ENCODE results near the gene CACNA1I. TPM values are rescaled to one million over a fixed set of nuclear protein-coding genes. Genes with fewer than 3 reads are reported as not detected.

CACNA1I gene
- total RNA-seq, 1 experiment from 2014 or later = 2.1 TPM

GRCh38 chr22:39580795-39581194 is 10.2 kb downstream of the CACNA1I start:
- peaks cover 3% of the 10 kb centered on the region for H3K27me3 Mint-ChIP-seq (ENCODE audit: low read depth)
- H3K4me3 Mint-ChIP-seq = no peak overlapping the region
- DNase-seq (ENCODE audit: low spot score) (no peak), ATAC-seq (no peak)
- POLR2A ChIA-PET = no interaction called here
- no peaks in the 10 kb centered on the region for H3K36me3 Mint-ChIP-seq
- peaks cover 11% of the 10 kb centered on the region for H3K9me3 Mint-ChIP-seq
- CTCF ChIA-PET = no interaction called here
- no peak overlapping the region for H3K27ac Mint-ChIP-seq
- H3K4me1 Mint-ChIP-seq = peaks cover 12% of the 10 kb centered on the region
- TF ChIP-seq NR3C1 (CRISPR knock-in tag; conservative IDR thresholded peaks at IDR 0.05; ENCODE audit: low read depth) = no peak
- no peak for TF ChIP-seq JAZF1 (CRISPR knock-in tag; IDR thresholded peaks at IDR 0.05)
- no peak for TF ChIP-seq MXD4 (CRISPR knock-in tag; IDR thresholded peaks at IDR 0.05; ENCODE audit: borderline replicate concordance)
- no peak for TF ChIP-seq TEAD4 (CRISPR knock-in tag; IDR thresholded peaks at IDR 0.05)
- TF ChIP-seq GRHL2 (CRISPR knock-in tag; IDR thresholded peaks at IDR 0.05; ENCODE audit: insufficient replicate concordance, severe bottlenecking) = no peak
- no peak for TF ChIP-seq CBFB (CRISPR knock-in tag; IDR thresholded peaks at IDR 0.05; ENCODE audit: low read depth)
- TF ChIP-seq USF1 (CRISPR knock-in tag; IDR thresholded peaks at IDR 0.05) = no peak
- TF ChIP-seq ARID4B (CRISPR knock-in tag; IDR thresholded peaks at IDR 0.05; ENCODE audit: borderline replicate concordance) = no peak
- no peak for TF ChIP-seq HMGXB4 (CRISPR knock-in tag; IDR thresholded peaks at IDR 0.05)
- no peak for TF ChIP-seq ATF3 (CRISPR knock-in tag; conservative IDR thresholded peaks at IDR 0.05)
- TF ChIP-seq SP1 (CRISPR knock-in tag; conservative IDR thresholded peaks at IDR 0.05) = no peak
- no peak for TF ChIP-seq ETV6 (CRISPR knock-in tag; IDR thresholded peaks at IDR 0.05)
- TF ChIP-seq ZNF425 (CRISPR knock-in tag; conservative IDR thresholded peaks at IDR 0.05) = no peak
- no peak for TF ChIP-seq EMX1 (CRISPR knock-in tag; IDR thresholded peaks at IDR 0.05)
- TF ChIP-seq ZNF138 (CRISPR knock-in tag; conservative IDR thresholded peaks at IDR 0.05) = no peak
- no peak for TF ChIP-seq ZNF219 (CRISPR knock-in tag; IDR thresholded peaks at IDR 0.05; ENCODE audit: borderline replicate concordance)
- no peak for TF ChIP-seq ZNF416 (CRISPR knock-in tag; IDR thresholded peaks at IDR 0.05)
- TF ChIP-seq SOX15 (CRISPR knock-in tag; IDR thresholded peaks at IDR 0.05) = no peak

GRCh38 chr22:39581303-39581702 is 10.8 kb downstream of the CACNA1I start:
- Mint-ChIP-seq H3K4me3 (no peak overlapping the region), H3K9me3 (peaks cover 11% of the 10 kb centered on the region), H3K27ac (no peak overlapping the region), H3K27me3 (ENCODE audit: low read depth) (peaks cover 3% of the 10 kb centered on the region), H3K36me3 (no peaks in the 10 kb centered on the region), H3K4me1 (peaks cover 12% of the 10 kb centered on the region)
- DNase-seq (ENCODE audit: low spot score) (no peak), ATAC-seq (no peak)
- ChIA-PET CTCF (no interaction called here), POLR2A (no interaction called here)
- TF ChIP-seq ZNF219 (CRISPR knock-in tag; IDR thresholded peaks at IDR 0.05; ENCODE audit: borderline replicate concordance) (no peak), MXD4 (CRISPR knock-in tag; IDR thresholded peaks at IDR 0.05; ENCODE audit: borderline replicate concordance) (no peak), FOXK1 (CRISPR knock-in tag; IDR thresholded peaks at IDR 0.05) (no peak), PRDM15 (CRISPR knock-in tag; IDR thresholded peaks at IDR 0.05) (no peak), EMX1 (CRISPR knock-in tag; IDR thresholded peaks at IDR 0.05) (no peak), GTF2I (CRISPR knock-in tag; conservative IDR thresholded peaks at IDR 0.05) (no peak), ZMAT4 (CRISPR knock-in tag; IDR thresholded peaks at IDR 0.05) (no peak), KAT7 (CRISPR knock-in tag; IDR thresholded peaks at IDR 0.05; ENCODE audit: borderline replicate concordance) (no peak), CREB1 (CRISPR knock-in tag; IDR thresholded peaks at IDR 0.05) (no peak)
